Gastroesophageal sphincter (tissue), 4 donors: ENCODE results near the gene CTNNB1. TPM values are rescaled to one million over a fixed set of nuclear protein-coding genes. Genes with fewer than 3 reads are reported as not detected.
A peak's percentile ranks its signal among the peaks of the same experiment; 100 is the strongest.

Experiments used
- ATAC-seq: fragments of 150-250 bp; one replicate; pipeline ENCODE4 v1.9.1; 2016; ENCODE audit warnings: mild to moderate bottlenecking, moderate library complexity
- H3K27ac ChIP-seq, 4 donors: fragments of 200-600 bp; sonication (generic) in 3 of 4; 1 replicate in 3 of 4; 2 replicates in 1 of 4; pipeline ENCODE4 v1.5.1; 2016 to 2019
- H3K27me3 ChIP-seq: fragments of 200-600 bp; sonication (generic); one replicate; pipeline ENCODE4 v1.5.1; 2019
- H3K36me3 ChIP-seq, 2 donors: fragments of 200-600 bp; sonication (generic); one replicate each; pipeline ENCODE4 v1.5.1; 2019; ENCODE audit warnings: control low read depth in 1 of 2
- H3K4me1 ChIP-seq, 3 donors: fragments of 200-600 bp; sonication (generic); 1 replicate in 2 of 3; 2 replicates in 1 of 3; pipeline ENCODE4 v1.5.1; 2016 to 2019; ENCODE audit warnings: control low read depth in 2 of 3
- H3K4me3 ChIP-seq, 2 donors: fragments of 200-600 bp; sonication (generic); one replicate each; pipeline ENCODE4 v1.5.1; 2019; ENCODE audit warnings: mild to moderate bottlenecking in 1 of 2, moderate library complexity in 1 of 2
- H3K9me3 ChIP-seq, 3 donors: fragments of 200-600 bp; sonication (generic); one replicate each; pipeline ENCODE4 v1.5.1; 2017 to 2019; ENCODE audit warnings: control low read depth in 2 of 3
- CTCF ChIP-seq, 4 experiments: fragments of 200-600 bp in 2 of 4; fragments of 450-650 bp in 2 of 4; sonication (generic) in 1 of 4; IDR thresholded peaks; one replicate each; pipeline ENCODE4 v1.5.1; 2017 to 2019; ENCODE audit warnings: antibody characterized with exemption in 4 of 4, mild to moderate bottlenecking in 2 of 4, moderate library complexity in 2 of 4
- EP300 ChIP-seq: sonication (generic); formaldehyde crosslinking; IDR thresholded peaks from one replicate; pipeline ENCODE4 v1.6.1; 2017; ENCODE audit warnings: antibody characterized with exemption, mild to moderate bottlenecking
- POLR2A ChIP-seq, 2 donors: fragments of 450-650 bp; IDR thresholded peaks; one replicate each; pipeline ENCODE4 v1.6.1; 2017; ENCODE audit warnings: antibody characterized with exemption in 2 of 2, mild to moderate bottlenecking in 2 of 2, moderate library complexity in 1 of 2
- POLR2AphosphoS5 ChIP-seq: sonication (generic); formaldehyde crosslinking; IDR thresholded peaks from one replicate; pipeline ENCODE4 v1.6.1; 2017; ENCODE audit warnings: antibody characterized with exemption
- WGBS, 2 donors: methylation state at CpG; one replicate each; pipeline ENCODE4 v1.1.5; 2018; ENCODE audit warnings: low coverage in 1 of 2; 5-methylcytosine and 5-hydroxymethylcytosine counted together
- total RNA-seq, 4 donors: library from RNA; depleted of rRNA; stranded (reverse); fragments of >200 nt; gene quantifications; one replicate each; pipeline ENCODE4 v1.1.0, GENCODE V29; 2016

The CTNNB1 gene
- total RNA-seq, 4 donors from 2014 or later = 338 to 449 (median 412) TPM

- H3K4me1 ChIP-seq = peaks cover 0 to 29% (median 0%) of the 10 kb centered on the region in 3 donors
- H3K36me3 ChIP-seq = peaks cover 15 to 95% of the 10 kb centered on the region in 2 donors
- 58 to 81% methylated on average over 3 of the region's 3 CpGs for WGBS, 2 donors
- no peak overlapping the region for H3K27ac ChIP-seq
- no peak overlapping the region for H3K4me3 ChIP-seq
- TF ChIP-seq EP300 = no peak
- no peak for TF ChIP-seq POLR2A (IDR thresholded peaks at IDR 0.05)
- TF ChIP-seq POLR2AphosphoS5 = no peak
- TF ChIP-seq CTCF (IDR thresholded peaks at IDR 0.05) = no peak
- H3K27me3 ChIP-seq = no peaks in the 10 kb centered on the region
- no peaks in the 10 kb centered on the region for H3K9me3 ChIP-seq
- no peak for ATAC-seq
Observed at GRCh38 chr3:41237907-41238306, 38.6 kb downstream of the CTNNB1 start.

GRCh38 chr3:41239587-41239986 lies 40.3 kb downstream of the CTNNB1 start:
- no peak for TF ChIP-seq CTCF (IDR thresholded peaks at IDR 0.05)
- TF ChIP-seq POLR2AphosphoS5 = no peak
- TF ChIP-seq POLR2A (IDR thresholded peaks at IDR 0.05) = no peak
- no peak for TF ChIP-seq EP300
- no peak overlapping the region for H3K4me3 ChIP-seq
- peak overlapping the region in 2 of 4 donors; percentile 15 to 18 for H3K27ac ChIP-seq
- peaks cover 9 to 83% of the 10 kb centered on the region in 2 donors for H3K36me3 ChIP-seq
- no peaks in the 10 kb centered on the region for H3K9me3 ChIP-seq
- 23 to 30% methylated on average over 2 of the region's 2 CpGs for WGBS, 2 donors
- H3K4me1 ChIP-seq = peaks cover 0 to 24% (median 0%) of the 10 kb centered on the region in 3 donors
- ATAC-seq = no peak
- no peaks in the 10 kb centered on the region for H3K27me3 ChIP-seq

- no peak for TF ChIP-seq CTCF (IDR thresholded peaks at IDR 0.05)
- no peak for TF ChIP-seq POLR2A (IDR thresholded peaks at IDR 0.05)
- TF ChIP-seq POLR2AphosphoS5 = no peak
- TF ChIP-seq EP300 = no peak
- Histone ChIP-seq H3K9me3 (no peaks in the 10 kb centered on the region), H3K4me1 (peaks cover 0 to 17% (median 0%) of the 10 kb centered on the region in 3 donors), H3K27ac (no peak overlapping the region), H3K4me3 (no peak overlapping the region), H3K36me3 (peaks cover 4 to 80% of the 10 kb centered on the region in 2 donors), H3K27me3 (no peaks in the 10 kb centered on the region)
- no peak for ATAC-seq
- WGBS, 2 donors = 85 to 90% methylated on average over 4 of the region's 4 CpGs
Observed at GRCh38 chr3:41241161-41241560, 41.9 kb downstream of the CTNNB1 start.

- H3K27ac ChIP-seq = no peak overlapping the region
- H3K4me1 ChIP-seq = peaks cover 0 to 21% (median 0%) of the 10 kb centered on the region in 3 donors
- TF ChIP-seq POLR2AphosphoS5 (no peak), POLR2A (IDR thresholded peaks at IDR 0.05) (no peak), CTCF (IDR thresholded peaks at IDR 0.05) (no peak), EP300 (no peak)
- H3K9me3 ChIP-seq = no peaks in the 10 kb centered on the region
- H3K36me3 ChIP-seq = peaks cover 0 to 72% of the 10 kb centered on the region in 2 donors
- WGBS, 2 donors = 76 to 79% methylated on average over 3 to 7 of the region's 7 CpGs
- H3K27me3 ChIP-seq = no peaks in the 10 kb centered on the region
- H3K4me3 ChIP-seq = no peak overlapping the region
- ATAC-seq = no peak
Observed at GRCh38 chr3:41241800-41242571, 42.7 kb downstream of the CTNNB1 start.

- H3K4me3 ChIP-seq = no peak overlapping the region
- WGBS, 2 donors = 93% methylated on average over 2 of the region's 2 CpGs; no CpG with 5 or more reads in 1 of the 2 donors
- no peak for TF ChIP-seq CTCF (IDR thresholded peaks at IDR 0.05)
- TF ChIP-seq POLR2AphosphoS5 = no peak
- no peak for TF ChIP-seq POLR2A (IDR thresholded peaks at IDR 0.05)
- TF ChIP-seq EP300 = no peak
- no peaks in the 10 kb centered on the region for H3K27me3 ChIP-seq
- H3K27ac ChIP-seq = no peak overlapping the region
- no peaks in the 10 kb centered on the region for H3K9me3 ChIP-seq
- H3K36me3 ChIP-seq = peaks cover 0 to 60% of the 10 kb centered on the region in 2 donors
- ATAC-seq = no peak
- peaks cover 0 to 30% (median 0%) of the 10 kb centered on the region in 3 donors for H3K4me1 ChIP-seq
Observed at GRCh38 chr3:41243183-41243582, 43.9 kb downstream of the CTNNB1 start.
